Smooth muscle cell (in vitro differentiated cells): ENCODE results near the gene TAOK2. TPM values are rescaled to one million over a fixed set of nuclear protein-coding genes. Genes with fewer than 3 reads are reported as not detected.

Source experiments
- DNase-seq: peaks from one replicate; lab custom pipeline; 2025; ENCODE audit not compliant: unreplicated experiment; lab: John Stamatoyannopoulos, UW
- H2AFZ ChIP-seq: fragments of 200-600 bp; sonication (generic); 2 replicates; pipeline ENCODE4 v1.6.0; 2016; ENCODE audit warnings: antibody characterized with exemption, low read depth, mild to moderate bottlenecking
- H3F3A ChIP-seq: fragments of 200-600 bp; sonication (generic); 2 replicates; pipeline ENCODE4 v1.6.0; 2017; ENCODE audit warnings: antibody characterized with exemption, low read depth
- H3K27ac ChIP-seq: fragments of 200-600 bp; sonication (generic); 2 replicates; pipeline ENCODE4 v1.5.1; 2016; ENCODE audit warnings: low read depth, mild to moderate bottlenecking
- H3K27me3 ChIP-seq: fragments of 200-600 bp; sonication (generic); 2 replicates; pipeline ENCODE4 v1.6.1; 2016; ENCODE audit warnings: low read depth, mild to moderate bottlenecking
- H3K36me3 ChIP-seq: fragments of 200-600 bp; sonication (generic); 2 replicates; pipeline ENCODE4 v1.5.1; 2016; ENCODE audit warnings: low read depth
- H3K4me1 ChIP-seq: fragments of 200-600 bp; sonication (generic); 2 replicates; pipeline ENCODE4 v1.5.1; 2016; ENCODE audit warnings: low read depth
- H3K4me2 ChIP-seq: fragments of 200-600 bp; sonication (generic); 2 replicates; pipeline ENCODE4 v1.6.0; 2016; ENCODE audit warnings: mild to moderate bottlenecking
- H3K4me3 ChIP-seq: fragments of 200-600 bp; sonication (generic); 2 replicates; pipeline ENCODE4 v1.5.1; 2016; ENCODE audit warnings: mild to moderate bottlenecking
- H3K79me2 ChIP-seq: fragments of 200-600 bp; sonication (generic); 2 replicates; pipeline ENCODE4 v1.6.0; 2016; ENCODE audit warnings: low read depth, mild to moderate bottlenecking
- H3K9ac ChIP-seq: fragments of 200-600 bp; sonication (generic); 2 replicates; pipeline ENCODE4 v1.6.0; 2016; ENCODE audit warnings: low read depth
- H3K9me3 ChIP-seq: fragments of 200-600 bp; sonication (generic); replicated peaks from 2 replicates; pipeline ENCODE4 v1.5.1; 2016; ENCODE audit warnings: low read depth
- H4K20me1 ChIP-seq: fragments of 200-600 bp; sonication (generic); 2 replicates; pipeline ENCODE4 v1.6.0; 2016; ENCODE audit warnings: low read depth
- CTCF ChIP-seq: fragments of 200-600 bp; sonication (generic); IDR thresholded peaks from 2 replicates; pipeline ENCODE4 v1.5.1; 2017; ENCODE audit warnings: borderline replicate concordance, mild to moderate bottlenecking, antibody characterized with exemption; ENCODE audit not compliant: insufficient read depth, poor library complexity, severe bottlenecking
- WGBS: methylation state at CpG from one replicate; pipeline ENCODE4 v1.1.7; 2016; ENCODE audit warnings: low lambda C conversion rate; 5-methylcytosine and 5-hydroxymethylcytosine counted together
- polyA plus RNA-seq: library from polyadenylated mRNA; unstranded; fragments of >200 nt; fragmentation: Nextera tagmentation; extraction: Ambion mirVana; gene quantifications from 2 replicates; pipeline ENCODE4 v1.2.1, GENCODE V29; 2016
- total RNA-seq: library from RNA; depleted of rRNA; stranded (reverse); fragments of >200 nt; gene quantifications from 2 replicates; pipeline ENCODE4 v1.2.3, GENCODE V29; 2014

Gene TAOK2
- total and polyA plus RNA-seq, 2 experiments from 2014 or later: 26.0 to 26.2 TPM

DNA sequence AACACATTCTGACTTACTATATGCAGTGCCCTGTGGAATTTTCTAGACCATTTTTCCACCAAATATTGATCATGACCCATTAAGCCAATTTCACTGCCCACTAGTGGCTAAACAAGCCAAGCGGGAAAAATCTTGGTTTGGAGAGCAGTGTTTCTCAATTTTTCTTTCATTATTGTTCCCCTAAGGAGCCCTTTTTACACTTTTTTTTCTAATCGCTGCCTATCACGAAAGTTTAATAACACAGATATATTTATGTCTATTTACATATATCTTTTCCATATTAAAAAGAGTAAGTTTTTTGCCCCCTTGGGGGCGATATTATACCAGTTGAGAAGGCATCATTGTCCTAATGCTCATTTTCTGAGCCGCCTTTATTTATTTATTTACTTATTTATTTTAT lies 68.2 kb downstream of the TAOK2 start:
- peak; percentile 62 for TF ChIP-seq CTCF
- Histone ChIP-seq H3K27me3 (peaks cover 8% of the 10 kb centered on the region), H3K4me2 (no peak overlapping the region), H3K4me1 (no peaks in the 10 kb centered on the region), H3K27ac (no peak overlapping the region), H3K79me2 (no peaks in the 10 kb centered on the region), H3K36me3 (no peaks in the 10 kb centered on the region), H2AFZ (no peak overlapping the region), H3K4me3 (no peak overlapping the region), H3K9me3 (no peaks in the 10 kb centered on the region), H3K9ac (no peak overlapping the region), H3F3A (no peaks in the 10 kb centered on the region), H4K20me1 (no peaks in the 10 kb centered on the region)
- WGBS: 50% methylated on average over 5 of the region's 5 CpGs
- no peak for DNase-seq

Other genes starting within 250 kb of the TAOK2 start
- gene C16orf54, start 227.9 kb upstream of the TAOK2 start, total RNA-seq: not detected in 2 replicates
- gene C16orf54, start 227.9 kb upstream of the TAOK2 start, polyA plus RNA-seq: not detected in 2 replicates
- gene ZG16, start 195.6 kb upstream of the TAOK2 start, total RNA-seq: not detected in 2 replicates
- gene ZG16, start 195.6 kb upstream of the TAOK2 start, polyA plus RNA-seq: not detected in 2 replicates
- 16.0 and 19.8 TPM in 2 replicates for gene KIF22, start 183.1 kb upstream of the TAOK2 start, total RNA-seq
- gene KIF22, start 183.1 kb upstream of the TAOK2 start, polyA plus RNA-seq: 33.5 and 35.7 TPM in 2 replicates
- gene MAZ, start 167.3 kb upstream of the TAOK2 start, total RNA-seq: 77.2 and 104 TPM in 2 replicates
- 215 and 229 TPM in 2 replicates for gene MAZ, start 167.3 kb upstream of the TAOK2 start, polyA plus RNA-seq
- gene PRRT2, start 161.7 kb upstream of the TAOK2 start, total RNA-seq: 12.2 and 25.9 TPM in 2 replicates
- 12.2 and 20.1 TPM in 2 replicates for gene PRRT2, start 161.7 kb upstream of the TAOK2 start, polyA plus RNA-seq
- 15.6 and 21.1 TPM in 2 replicates for gene PAGR1, start 157.7 kb upstream of the TAOK2 start, total RNA-seq
- 34.5 and 44.8 TPM in 2 replicates for gene PAGR1, start 157.7 kb upstream of the TAOK2 start, polyA plus RNA-seq
- gene MVP, start 153.4 kb upstream of the TAOK2 start, total RNA-seq: 47.5 and 57.4 TPM in 2 replicates
- gene MVP, start 153.4 kb upstream of the TAOK2 start, polyA plus RNA-seq: 110 and 123 TPM in 2 replicates
- gene CDIPT, start 110.6 kb upstream of the TAOK2 start, total RNA-seq: 61.4 and 63.2 TPM in 2 replicates
- gene CDIPT, start 110.6 kb upstream of the TAOK2 start, polyA plus RNA-seq: 90.7 and 118 TPM in 2 replicates
- gene SEZ6L2, start 74.3 kb upstream of the TAOK2 start, total RNA-seq: 23.8 and 178 TPM in 2 replicates
- 37.5 and 46.1 TPM in 2 replicates for gene SEZ6L2, start 74.3 kb upstream of the TAOK2 start, polyA plus RNA-seq
- gene ASPHD1, start 73.4 kb upstream of the TAOK2 start, total RNA-seq: 4.1 and 7.1 TPM in 2 replicates
- 26.1 and 28.8 TPM in 2 replicates for gene ASPHD1, start 73.4 kb upstream of the TAOK2 start, polyA plus RNA-seq
- 8.0 and 16.3 TPM in 2 replicates for gene KCTD13, start 47.6 kb upstream of the TAOK2 start, total RNA-seq
- gene KCTD13, start 47.6 kb upstream of the TAOK2 start, polyA plus RNA-seq: 23.6 and 30.5 TPM in 2 replicates
- gene TMEM219, start 11.8 kb upstream of the TAOK2 start, total RNA-seq: 99.2 and 107 TPM in 2 replicates
- 176 and 186 TPM in 2 replicates for gene TMEM219, start 11.8 kb upstream of the TAOK2 start, polyA plus RNA-seq
- 11.3 and 17.0 TPM in 2 replicates for gene HIRIP3, start 21.7 kb downstream of the TAOK2 start, total RNA-seq
- gene HIRIP3, start 21.7 kb downstream of the TAOK2 start, polyA plus RNA-seq: 13.2 and 13.9 TPM in 2 replicates
- gene INO80E, start 22.4 kb downstream of the TAOK2 start, total RNA-seq: 92.2 and 181 TPM in 2 replicates
- gene INO80E, start 22.4 kb downstream of the TAOK2 start, polyA plus RNA-seq: 17.7 and 19.3 TPM in 2 replicates
- gene DOC2A, start 37.2 kb downstream of the TAOK2 start, total RNA-seq: 0.09 TPM in 1 of 2 replicates, not detected in the other
- gene DOC2A, start 37.2 kb downstream of the TAOK2 start, polyA plus RNA-seq: not detected in 2 replicates
- gene C16orf92, start 49.3 kb downstream of the TAOK2 start, total RNA-seq: not detected in 2 replicates
- gene C16orf92, start 49.3 kb downstream of the TAOK2 start, polyA plus RNA-seq: not detected in 2 replicates
- gene TLCD3B, start 57.4 kb downstream of the TAOK2 start, total RNA-seq: 0.45 TPM in 1 of 2 replicates, not detected in the other
- 0.48 and 1.3 TPM in 2 replicates for gene TLCD3B, start 57.4 kb downstream of the TAOK2 start, polyA plus RNA-seq
- 1,112 and 1,146 TPM in 2 replicates for gene ALDOA, start 91.9 kb downstream of the TAOK2 start, total RNA-seq
- gene ALDOA, start 91.9 kb downstream of the TAOK2 start, polyA plus RNA-seq: 2,844 and 2,856 TPM in 2 replicates
- gene PPP4C, start 102.1 kb downstream of the TAOK2 start, total RNA-seq: 90.2 and 111 TPM in 2 replicates
- 208 and 224 TPM in 2 replicates for gene PPP4C, start 102.1 kb downstream of the TAOK2 start, polyA plus RNA-seq
- gene TBX6, start 118.1 kb downstream of the TAOK2 start, total RNA-seq: 0.13 and 2.0 TPM in 2 replicates
- gene TBX6, start 118.1 kb downstream of the TAOK2 start, polyA plus RNA-seq: 0.50 and 1.6 TPM in 2 replicates
- gene YPEL3, start 122.3 kb downstream of the TAOK2 start, total RNA-seq: 32.3 and 37.5 TPM in 2 replicates
- 65.9 and 81.1 TPM in 2 replicates for gene YPEL3, start 122.3 kb downstream of the TAOK2 start, polyA plus RNA-seq
- 0.85 TPM in 1 of 2 replicates, not detected in the other for gene GDPD3, start 139.7 kb downstream of the TAOK2 start, total RNA-seq
- gene GDPD3, start 139.7 kb downstream of the TAOK2 start, polyA plus RNA-seq: 13.4 and 17.1 TPM in 2 replicates
- gene MAPK3, start 149.4 kb downstream of the TAOK2 start, total RNA-seq: 34.4 and 60.3 TPM in 2 replicates
- gene MAPK3, start 149.4 kb downstream of the TAOK2 start, polyA plus RNA-seq: 20.3 and 22.3 TPM in 2 replicates
- gene CORO1A, start 209.7 kb downstream of the TAOK2 start, total RNA-seq: 4.3 and 5.1 TPM in 2 replicates
- 5.6 and 6.3 TPM in 2 replicates for gene CORO1A, start 209.7 kb downstream of the TAOK2 start, polyA plus RNA-seq
- gene BOLA2B, start 219.8 kb downstream of the TAOK2 start, total RNA-seq: 229 and 338 TPM in 2 replicates
- 148 and 163 TPM in 2 replicates for gene BOLA2B, start 219.8 kb downstream of the TAOK2 start, polyA plus RNA-seq
- gene SLX1A, start 220.0 kb downstream of the TAOK2 start, total RNA-seq: 3.7 and 55.1 TPM in 2 replicates
- gene SLX1A, start 220.0 kb downstream of the TAOK2 start, polyA plus RNA-seq: 90.0 and 95.5 TPM in 2 replicates
- 3.7 and 5.8 TPM in 2 replicates for gene SULT1A3, start 225.4 kb downstream of the TAOK2 start, total RNA-seq
- gene SULT1A3, start 225.4 kb downstream of the TAOK2 start, polyA plus RNA-seq: 8.2 and 16.3 TPM in 2 replicates